Measurements from ENCODE around the gene FOLR1.
"Not testable (repeated sequence)": the region's sequence is repeated elsewhere in the genome, so short reads cannot be mapped to it uniquely, and the experiment has no call there.

Gene FOLR1
- total RNA-seq: 0 reads per million in 3 donors

GRCh38 chr11:72191961-72192381 is at the start of gene FOLR1:
FOLR1 (plus strand) TSS chr11:72192140; CDS start chr11:72192174, 34 bp downstream.
- Histone ChIP-seq H3K9me3 (ENCODE audit: control insufficient read depth, low read length) (no peaks in the 10 kb centered on the region), H3K4me1 (ENCODE audit: control insufficient read depth, insufficient read depth, low read length, poor library complexity, severe bottlenecking) (no peaks in the 10 kb centered on the region), H3K27me3 (replicated peaks; ENCODE audit: control insufficient read depth, insufficient read depth, low read length, poor library complexity, severe bottlenecking) (no peaks in the 10 kb centered on the region), H3K4me3 (ENCODE audit: insufficient read depth, low read depth, low read length, poor library complexity, severe bottlenecking) (no peak within 1 kb of the TSS), H3K27ac (ENCODE audit: insufficient read depth, low read length, poor library complexity, severe bottlenecking) (no peak within 1 kb of the TSS), H3K36me3 (ENCODE audit: control insufficient read depth, insufficient read depth, low read length) (no peaks in the 10 kb centered on the region)
- no peak for DNase-seq

GRCh38 chr11:72142543-72142942 is 49.4 kb upstream of the FOLR1 start:
- H3K4me3 ChIP-seq (ENCODE audit: insufficient read depth, low read depth, low read length, poor library complexity, severe bottlenecking); DNase-seq; H3K36me3 ChIP-seq (ENCODE audit: control insufficient read depth, insufficient read depth, low read length); H3K27ac ChIP-seq (ENCODE audit: insufficient read depth, low read length, poor library complexity, severe bottlenecking); H3K27me3 ChIP-seq (replicated peaks; ENCODE audit: control insufficient read depth, insufficient read depth, low read length, poor library complexity, severe bottlenecking); H3K9me3 ChIP-seq (ENCODE audit: control insufficient read depth, low read length); H3K4me1 ChIP-seq (ENCODE audit: control insufficient read depth, insufficient read depth, low read length, poor library complexity, severe bottlenecking): not testable (repeated sequence)

- Histone ChIP-seq H3K4me3 (ENCODE audit: insufficient read depth, low read depth, low read length, poor library complexity, severe bottlenecking) (no peak overlapping the region), H3K27ac (ENCODE audit: insufficient read depth, low read length, poor library complexity, severe bottlenecking) (no peak overlapping the region)
- no peak for DNase-seq
These were observed 47.0 kb upstream of the FOLR1 start for GRCh38 chr11:72144807-72145565.

GRCh38 chr11:72146625-72147024 is 45.3 kb upstream of the FOLR1 start:
- Histone ChIP-seq H3K36me3 (ENCODE audit: control insufficient read depth, insufficient read depth, low read length) (no peaks in the 10 kb centered on the region), H3K4me3 (ENCODE audit: insufficient read depth, low read depth, low read length, poor library complexity, severe bottlenecking) (no peak overlapping the region), H3K9me3 (ENCODE audit: control insufficient read depth, low read length) (no peaks in the 10 kb centered on the region), H3K27me3 (replicated peaks; ENCODE audit: control insufficient read depth, insufficient read depth, low read length, poor library complexity, severe bottlenecking) (no peaks in the 10 kb centered on the region), H3K27ac (ENCODE audit: insufficient read depth, low read length, poor library complexity, severe bottlenecking) (no peak overlapping the region), H3K4me1 (ENCODE audit: control insufficient read depth, insufficient read depth, low read length, poor library complexity, severe bottlenecking) (no peaks in the 10 kb centered on the region)
- no peak for DNase-seq

More at GRCh38 chr11:72144807-72145565, 47.0 kb upstream of the FOLR1 start:
- no peaks in the 10 kb centered on the region for H3K9me3 ChIP-seq (ENCODE audit: control insufficient read depth, low read length)
- H3K36me3 ChIP-seq (ENCODE audit: control insufficient read depth, insufficient read depth, low read length): no peaks in the 10 kb centered on the region
- no peaks in the 10 kb centered on the region for H3K27me3 ChIP-seq (replicated peaks; ENCODE audit: control insufficient read depth, insufficient read depth, low read length, poor library complexity, severe bottlenecking)
- H3K4me1 ChIP-seq (ENCODE audit: control insufficient read depth, insufficient read depth, low read length, poor library complexity, severe bottlenecking): no peaks in the 10 kb centered on the region

GRCh38 chr11:72150882-72151281 is 41.1 kb upstream of the FOLR1 start:
- Histone ChIP-seq H3K9me3 (ENCODE audit: control insufficient read depth, low read length) (no peaks in the 10 kb centered on the region), H3K4me3 (ENCODE audit: insufficient read depth, low read depth, low read length, poor library complexity, severe bottlenecking) (no peak overlapping the region), H3K36me3 (ENCODE audit: control insufficient read depth, insufficient read depth, low read length) (no peaks in the 10 kb centered on the region), H3K27me3 (replicated peaks; ENCODE audit: control insufficient read depth, insufficient read depth, low read length, poor library complexity, severe bottlenecking) (no peaks in the 10 kb centered on the region), H3K4me1 (ENCODE audit: control insufficient read depth, insufficient read depth, low read length, poor library complexity, severe bottlenecking) (no peaks in the 10 kb centered on the region), H3K27ac (ENCODE audit: insufficient read depth, low read length, poor library complexity, severe bottlenecking) (no peak overlapping the region)
- DNase-seq: no peak

GRCh38 chr11:72153874-72154273 is 38.1 kb upstream of the FOLR1 start:
- not testable (repeated sequence) for H3K9me3 ChIP-seq (ENCODE audit: control insufficient read depth, low read length); H3K4me1 ChIP-seq (ENCODE audit: control insufficient read depth, insufficient read depth, low read length, poor library complexity, severe bottlenecking); H3K36me3 ChIP-seq (ENCODE audit: control insufficient read depth, insufficient read depth, low read length); H3K27me3 ChIP-seq (replicated peaks; ENCODE audit: control insufficient read depth, insufficient read depth, low read length, poor library complexity, severe bottlenecking); DNase-seq; H3K27ac ChIP-seq (ENCODE audit: insufficient read depth, low read length, poor library complexity, severe bottlenecking); H3K4me3 ChIP-seq (ENCODE audit: insufficient read depth, low read depth, low read length, poor library complexity, severe bottlenecking)

- no peaks in the 10 kb centered on the region for H3K27me3 ChIP-seq (replicated peaks; ENCODE audit: control insufficient read depth, insufficient read depth, low read length, poor library complexity, severe bottlenecking)
- H3K36me3 ChIP-seq (ENCODE audit: control insufficient read depth, insufficient read depth, low read length): no peaks in the 10 kb centered on the region
- H3K4me1 ChIP-seq (ENCODE audit: control insufficient read depth, insufficient read depth, low read length, poor library complexity, severe bottlenecking): no peaks in the 10 kb centered on the region
- H3K4me3 ChIP-seq (ENCODE audit: insufficient read depth, low read depth, low read length, poor library complexity, severe bottlenecking): no peak overlapping the region
- no peaks in the 10 kb centered on the region for H3K9me3 ChIP-seq (ENCODE audit: control insufficient read depth, low read length)
- no peak overlapping the region for H3K27ac ChIP-seq (ENCODE audit: insufficient read depth, low read length, poor library complexity, severe bottlenecking)
- no peak for DNase-seq
These were observed 37.1 kb upstream of the FOLR1 start for GRCh38 chr11:72154816-72155215.

- Histone ChIP-seq H3K4me3 (ENCODE audit: insufficient read depth, low read depth, low read length, poor library complexity, severe bottlenecking) (no peak overlapping the region), H3K36me3 (ENCODE audit: control insufficient read depth, insufficient read depth, low read length) (no peaks in the 10 kb centered on the region), H3K27me3 (replicated peaks; ENCODE audit: control insufficient read depth, insufficient read depth, low read length, poor library complexity, severe bottlenecking) (peaks cover 4% of the 10 kb centered on the region), H3K27ac (ENCODE audit: insufficient read depth, low read length, poor library complexity, severe bottlenecking) (no peak overlapping the region), H3K9me3 (ENCODE audit: control insufficient read depth, low read length) (no peaks in the 10 kb centered on the region), H3K4me1 (ENCODE audit: control insufficient read depth, insufficient read depth, low read length, poor library complexity, severe bottlenecking) (no peaks in the 10 kb centered on the region)
- DNase-seq: no peak
These were observed 36.2 kb upstream of the FOLR1 start for GRCh38 chr11:72155751-72156150.

- H3K9me3 ChIP-seq (ENCODE audit: control insufficient read depth, low read length): no peaks in the 10 kb centered on the region
- no peak for DNase-seq
- H3K27ac ChIP-seq (ENCODE audit: insufficient read depth, low read length, poor library complexity, severe bottlenecking): no peak overlapping the region
- H3K27me3 ChIP-seq (replicated peaks; ENCODE audit: control insufficient read depth, insufficient read depth, low read length, poor library complexity, severe bottlenecking): peaks cover 4% of the 10 kb centered on the region
- H3K4me1 ChIP-seq (ENCODE audit: control insufficient read depth, insufficient read depth, low read length, poor library complexity, severe bottlenecking): no peaks in the 10 kb centered on the region
- no peak overlapping the region for H3K4me3 ChIP-seq (ENCODE audit: insufficient read depth, low read depth, low read length, poor library complexity, severe bottlenecking)
- H3K36me3 ChIP-seq (ENCODE audit: control insufficient read depth, insufficient read depth, low read length): no peaks in the 10 kb centered on the region
These were observed 34.8 kb upstream of the FOLR1 start for GRCh38 chr11:72157131-72157530.

GRCh38 chr11:72160319-72160718 is 31.6 kb upstream of the FOLR1 start:
- no peaks in the 10 kb centered on the region for H3K36me3 ChIP-seq (ENCODE audit: control insufficient read depth, insufficient read depth, low read length)
- no peak overlapping the region for H3K27ac ChIP-seq (ENCODE audit: insufficient read depth, low read length, poor library complexity, severe bottlenecking)
- DNase-seq: no peak
- H3K27me3 ChIP-seq (replicated peaks; ENCODE audit: control insufficient read depth, insufficient read depth, low read length, poor library complexity, severe bottlenecking): peaks cover 4% of the 10 kb centered on the region
- no peaks in the 10 kb centered on the region for H3K4me1 ChIP-seq (ENCODE audit: control insufficient read depth, insufficient read depth, low read length, poor library complexity, severe bottlenecking)
- H3K4me3 ChIP-seq (ENCODE audit: insufficient read depth, low read depth, low read length, poor library complexity, severe bottlenecking): no peak overlapping the region
- no peaks in the 10 kb centered on the region for H3K9me3 ChIP-seq (ENCODE audit: control insufficient read depth, low read length)
